ENCODE measurements around the gene SLC29A3. TPM values are rescaled to one million over a fixed set of nuclear protein-coding genes. Genes with fewer than 3 reads are reported as not detected.

SLC29A3 gene
- total RNA-seq, 1 experiment from 2014 or later, result 9.2 TPM

- Histone ChIP-seq H3K9me3 (ENCODE audit: control insufficient read depth, low read depth, low read length) (no peaks in the 10 kb centered on the region), H3K23ac (ENCODE audit: insufficient read length, low read depth, low read length) (no peak overlapping the region), H3K4me1 (ENCODE audit: insufficient read depth, low read length) (no peaks in the 10 kb centered on the region), H3K9ac (ENCODE audit: extremely low read depth, insufficient read length, low read length) (no peak overlapping the region), H3K18ac (ENCODE audit: insufficient read length, low read depth, low read length) (no peak overlapping the region), H2BK120ac (ENCODE audit: low read depth, low read length, poor library complexity, severe bottlenecking) (no peak overlapping the region), H3K4ac (ENCODE audit: low read depth, low read length) (no peak overlapping the region), H3K4me2 (ENCODE audit: insufficient read depth, insufficient read length, low read length) (no peak overlapping the region), H3T11ph (ENCODE audit: low read length) (no peak overlapping the region), H2BK20ac (ENCODE audit: low read depth, low read length, poor library complexity, severe bottlenecking) (no peak overlapping the region), H3K27me3 (ENCODE audit: insufficient read depth, low read length) (no peaks in the 10 kb centered on the region), H4K91ac (ENCODE audit: insufficient read length, low read depth, low read length) (no peak overlapping the region), H2AFZ (ENCODE audit: low read length) (no peak overlapping the region), H4K5ac (ENCODE audit: insufficient read length, low read depth, low read length) (no peak overlapping the region), H3K56ac (ENCODE audit: insufficient read length, low read depth, low read length) (no peak overlapping the region), H3K27ac (ENCODE audit: insufficient read length, low read depth, low read length) (no peak overlapping the region), H3K79me2 (ENCODE audit: insufficient read depth, low read length) (no peaks in the 10 kb centered on the region), H2BK15ac (ENCODE audit: low read depth, low read length) (no peak overlapping the region), H3K14ac (ENCODE audit: insufficient read depth, low read length) (no peak overlapping the region), H2BK5ac (ENCODE audit: insufficient read length, low read length) (no peak overlapping the region), H4K20me1 (ENCODE audit: control insufficient read depth, insufficient read depth, insufficient read length) (no peaks in the 10 kb centered on the region), H2AK5ac (ENCODE audit: insufficient read length, low read length) (no peak overlapping the region), H3K79me1 (ENCODE audit: insufficient read depth, low read depth, low read length, poor library complexity, severe bottlenecking) (no peaks in the 10 kb centered on the region), H3K23me2 (ENCODE audit: insufficient read length, low read depth, low read length, poor library complexity, severe bottlenecking) (no peaks in the 10 kb centered on the region), H4K8ac (replicated peaks; ENCODE audit: insufficient read length, low read depth, low read length) (no peak overlapping the region), H2BK12ac (ENCODE audit: insufficient read length, low read depth, low read length) (no peak overlapping the region)
- Mint-ChIP-seq H3K27ac (no peak overlapping the region), H3K4me1 (peaks cover 5 to 9% of the 10 kb centered on the region in 2 experiments), H3K4me3 (no peak overlapping the region), H3K9me3 (no peaks in the 10 kb centered on the region), H3K36me3 (ENCODE audit: insufficient read depth in 1 of 3, low read depth in 3 of 3) (peaks cover 0 to 2% (median 0%) of the 10 kb centered on the region in 3 experiments; a peak in 2 of 7 replicates), H3K27me3 (ENCODE audit: low read depth) (no peaks in the 10 kb centered on the region; the same call in 1 of the 2 replicates)
- TF ChIP-seq CTCF (conservative IDR thresholded peaks at IDR 0.05), result no peak
- no CpG with 5 or more reads among the region's 6 CpGs for WGBS (ENCODE audit: extremely low coverage, insufficient read length, low lambda C conversion rate)
- DNase-seq, result no peak
These were observed 14.1 kb upstream of the SLC29A3 start for GRCh38 chr10:71304914-71305313.

Measured in H9 (cell line).